Sigmoid colon (tissue), 7 donors: Measurements from ENCODE around the gene RTKN2. TPM values are rescaled to one million over a fixed set of nuclear protein-coding genes. Genes with fewer than 3 reads are reported as not detected.

Experiments used
- DNase-seq: peaks from one replicate; pipeline ENCODE4 v3.0.0-alpha.2; 2019
- H3K27ac ChIP-seq, 4 donors: fragments of 200-600 bp; sonication (generic); one replicate each; pipeline ENCODE4 v1.5.1; 2016 to 2019; ENCODE audit warnings: mild to moderate bottlenecking in 1 of 4
- H3K27me3 ChIP-seq, 3 donors: fragments of 200-600 bp; sonication (generic); one replicate each; pipeline ENCODE4 v1.5.1; 2019; ENCODE audit warnings: mild to moderate bottlenecking in 1 of 3
- H3K36me3 ChIP-seq, 4 donors: fragments of 200-600 bp; sonication (generic); one replicate each; pipeline ENCODE4 v1.5.1; 2016 to 2019
- H3K4me1 ChIP-seq, 4 donors: fragments of 200-600 bp; sonication (generic); one replicate each; pipeline ENCODE4 v1.5.1; 2017 to 2019
- H3K4me3 ChIP-seq, 4 donors: fragments of 200-600 bp; sonication (generic); one replicate each; pipeline ENCODE4 v1.5.1; 2017 to 2019; ENCODE audit warnings: mild to moderate bottlenecking in 2 of 4, moderate library complexity in 1 of 4
- H3K9me3 ChIP-seq, 4 donors: fragments of 200-600 bp in 3 of 4; sonication (generic) in 3 of 4; one replicate each; pipeline versions ENCODE4 v1.5.1 to v1.6.1; 2013 to 2019
- EP300 ChIP-seq, 4 donors: sonication (generic); formaldehyde crosslinking; IDR thresholded peaks; one replicate each; pipeline ENCODE4 v1.6.1; 2017; ENCODE audit warnings: antibody characterized with exemption in 4 of 4
- POLR2A ChIP-seq, 2 donors: fragments of 450-650 bp; IDR thresholded peaks; one replicate each; pipeline ENCODE4 v1.6.1; 2016; ENCODE audit warnings: antibody characterized with exemption in 2 of 2, mild to moderate bottlenecking in 2 of 2, moderate library complexity in 2 of 2
- POLR2AphosphoS5 ChIP-seq, 4 donors: sonication (generic); formaldehyde crosslinking; IDR thresholded peaks; one replicate each; pipeline ENCODE4 v1.6.1; 2017; ENCODE audit warnings: antibody characterized with exemption in 4 of 4
- WGBS, 2 donors: extraction: QIAGEN DNeasy Blood & Tissue Kit; methylation state at CpG; one replicate each; pipeline ENCODE4 v1.1.7; 2013; 5-methylcytosine and 5-hydroxymethylcytosine counted together
- intact Hi-C: fragments of 100-400 bp; cut with DNase I; formaldehyde crosslinking; loops from one replicate; pipeline ENCODE4 v1.15.1; 2023
- polyA plus RNA-seq, 3 donors: library from polyadenylated mRNA; stranded (reverse); fragments of 200-250 nt; gene quantifications; one replicate each; pipeline ENCODE4 v1.2.3, GENCODE V29; 2013
- total RNA-seq, 4 donors: library from RNA; depleted of rRNA; stranded (reverse); fragments of >200 nt; gene quantifications; one replicate each; pipeline ENCODE4 v1.1.0, GENCODE V29; 2016
- TF ChIP-seq, protein P1 (sequence below), 4 experiments: fragments of 450-650 bp in 3 of 4; fragments of 200-600 bp in 1 of 4; IDR thresholded peaks; one replicate each; pipeline ENCODE4 v1.5.1; 2016 to 2019; ENCODE audit warnings: antibody characterized with exemption in 4 of 4, mild to moderate bottlenecking in 3 of 4, moderate library complexity in 2 of 4
- donor health status: healthy with polysubstance abuse.
- donor health status: Bipolar disorder and iron deficiency.
- donor health status: healthy.

The RTKN2 gene
- total and polyA plus RNA-seq, 7 donors: 0.60 to 2.0 (median 1.2) TPM; not detected in 4

- intact Hi-C loops: no loop called here
- H3K27me3 ChIP-seq: no peaks in the 10 kb centered on the region
- H3K27ac ChIP-seq: no peak overlapping the region
- no peaks in the 10 kb centered on the region for H3K9me3 ChIP-seq
- H3K4me1 ChIP-seq: no peaks in the 10 kb centered on the region
- TF ChIP-seq POLR2AphosphoS5 (IDR thresholded peaks at IDR 0.05): no peak
- TF ChIP-seq, protein P1, sequence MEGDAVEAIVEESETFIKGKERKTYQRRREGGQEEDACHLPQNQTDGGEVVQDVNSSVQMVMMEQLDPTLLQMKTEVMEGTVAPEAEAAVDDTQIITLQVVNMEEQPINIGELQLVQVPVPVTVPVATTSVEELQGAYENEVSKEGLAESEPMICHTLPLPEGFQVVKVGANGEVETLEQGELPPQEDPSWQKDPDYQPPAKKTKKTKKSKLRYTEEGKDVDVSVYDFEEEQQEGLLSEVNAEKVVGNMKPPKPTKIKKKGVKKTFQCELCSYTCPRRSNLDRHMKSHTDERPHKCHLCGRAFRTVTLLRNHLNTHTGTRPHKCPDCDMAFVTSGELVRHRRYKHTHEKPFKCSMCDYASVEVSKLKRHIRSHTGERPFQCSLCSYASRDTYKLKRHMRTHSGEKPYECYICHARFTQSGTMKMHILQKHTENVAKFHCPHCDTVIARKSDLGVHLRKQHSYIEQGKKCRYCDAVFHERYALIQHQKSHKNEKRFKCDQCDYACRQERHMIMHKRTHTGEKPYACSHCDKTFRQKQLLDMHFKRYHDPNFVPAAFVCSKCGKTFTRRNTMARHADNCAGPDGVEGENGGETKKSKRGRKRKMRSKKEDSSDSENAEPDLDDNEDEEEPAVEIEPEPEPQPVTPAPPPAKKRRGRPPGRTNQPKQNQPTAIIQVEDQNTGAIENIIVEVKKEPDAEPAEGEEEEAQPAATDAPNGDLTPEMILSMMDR (IDR thresholded peaks at IDR 0.05): no peak
- TF ChIP-seq POLR2A (IDR thresholded peaks at IDR 0.05): no peak
- TF ChIP-seq EP300 (IDR thresholded peaks at IDR 0.05): no peak
- DNase-seq: no peak
- 22 to 75% methylated on average over 2 of the region's 2 CpGs for whole genome bisulfite sequencing, 2 donors
- H3K36me3 ChIP-seq: no peaks in the 10 kb centered on the region
- no peak overlapping the region for H3K4me3 ChIP-seq
Measured at GRCh38 chr10:62154231-62154630, 114.4 kb downstream of the RTKN2 start.

GRCh38 chr10:62153191-62153590 is 115.5 kb downstream of the RTKN2 start:
- no peaks in the 10 kb centered on the region for H3K9me3 ChIP-seq
- no peak overlapping the region for H3K4me3 ChIP-seq
- DNase-seq: no peak
- H3K27ac ChIP-seq: no peak overlapping the region
- no peaks in the 10 kb centered on the region for H3K27me3 ChIP-seq
- TF ChIP-seq POLR2A (IDR thresholded peaks at IDR 0.05) (no peak), POLR2AphosphoS5 (IDR thresholded peaks at IDR 0.05) (no peak), EP300 (IDR thresholded peaks at IDR 0.05) (no peak)
- TF ChIP-seq, protein P1 (IDR thresholded peaks at IDR 0.05): no peak
- no peaks in the 10 kb centered on the region for H3K36me3 ChIP-seq
- H3K4me1 ChIP-seq: no peaks in the 10 kb centered on the region
- intact Hi-C loops: no loop called here
- WGBS, 2 donors: 90 to 94% methylated on average over 1 of the region's 1 CpG

DNA sequence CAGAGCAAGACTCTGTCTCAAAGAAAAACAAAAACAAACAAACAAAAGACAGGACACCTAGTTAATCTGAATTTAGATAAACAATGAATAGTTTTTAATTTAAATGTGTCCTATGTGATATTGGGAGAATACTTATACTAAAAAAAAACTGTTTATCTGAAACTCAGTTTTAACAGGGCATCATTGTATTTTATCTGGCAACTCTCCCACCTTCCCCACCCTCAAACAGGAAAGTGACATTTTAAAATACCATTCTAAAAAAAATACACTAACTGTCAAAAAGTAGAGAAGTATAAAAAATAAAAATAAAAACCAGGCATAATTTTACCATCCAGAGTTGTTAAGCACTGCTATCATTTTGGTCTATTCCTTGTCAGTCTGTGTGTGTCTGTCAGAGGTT is 119.0 kb downstream of the RTKN2 start:
- Histone ChIP-seq H3K36me3 (no peaks in the 10 kb centered on the region), H3K27ac (no peak overlapping the region), H3K27me3 (no peaks in the 10 kb centered on the region), H3K9me3 (no peaks in the 10 kb centered on the region), H3K4me3 (no peak overlapping the region), H3K4me1 (no peaks in the 10 kb centered on the region)
- TF ChIP-seq POLR2A (IDR thresholded peaks at IDR 0.05) (no peak), POLR2AphosphoS5 (IDR thresholded peaks at IDR 0.05) (no peak), EP300 (IDR thresholded peaks at IDR 0.05) (no peak)
- TF ChIP-seq, protein P1 (IDR thresholded peaks at IDR 0.05): no peak
- no peak for DNase-seq
- intact Hi-C loops: no loop called here

DNA sequence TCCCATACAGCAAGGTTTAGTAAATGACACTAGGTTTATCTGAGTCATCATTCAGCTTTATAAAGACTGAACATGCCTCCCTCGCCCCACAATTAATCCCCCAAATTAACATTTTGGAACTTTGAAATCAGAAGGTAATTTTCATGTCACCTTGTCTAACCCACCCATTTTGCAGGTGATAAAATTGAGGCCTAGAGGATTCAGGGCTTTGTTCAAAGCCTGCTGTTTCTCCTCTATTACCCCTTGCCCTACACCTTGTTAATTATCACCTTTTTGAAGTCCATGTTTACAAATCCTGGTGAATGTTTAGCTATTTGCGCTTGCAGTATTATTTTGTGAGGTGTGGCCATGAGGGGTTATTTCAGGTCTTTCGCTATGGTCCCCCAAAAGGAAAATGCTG is 120.5 kb downstream of the RTKN2 start:
- H3K27ac ChIP-seq: no peak overlapping the region
- DNase-seq: no peak
- H3K4me3 ChIP-seq: no peak overlapping the region
- intact Hi-C loops: no loop called here
- no peaks in the 10 kb centered on the region for H3K4me1 ChIP-seq
- H3K27me3 ChIP-seq: no peaks in the 10 kb centered on the region
- 60 to 94% methylated on average over 3 of the region's 3 CpGs for WGBS, 2 donors
- H3K9me3 ChIP-seq: no peaks in the 10 kb centered on the region
- no peak for TF ChIP-seq POLR2AphosphoS5 (IDR thresholded peaks at IDR 0.05)
- TF ChIP-seq, protein P1 (IDR thresholded peaks at IDR 0.05): no peak
- TF ChIP-seq EP300 (IDR thresholded peaks at IDR 0.05): no peak
- TF ChIP-seq POLR2A (IDR thresholded peaks at IDR 0.05): no peak
- no peaks in the 10 kb centered on the region for H3K36me3 ChIP-seq

GRCh38 chr10:62147425-62147824 is 121.2 kb downstream of the RTKN2 start:
- Histone ChIP-seq H3K4me1 (no peaks in the 10 kb centered on the region), H3K27me3 (no peaks in the 10 kb centered on the region), H3K36me3 (no peaks in the 10 kb centered on the region), H3K27ac (no peak overlapping the region), H3K4me3 (no peak overlapping the region), H3K9me3 (peaks cover 0 to 2% (median 0%) of the 10 kb centered on the region in 4 donors)
- no peak for TF ChIP-seq POLR2A (IDR thresholded peaks at IDR 0.05)
- TF ChIP-seq, protein P1 (IDR thresholded peaks at IDR 0.05): no peak
- TF ChIP-seq POLR2AphosphoS5 (IDR thresholded peaks at IDR 0.05): no peak
- TF ChIP-seq EP300 (IDR thresholded peaks at IDR 0.05): no peak
- no peak for DNase-seq
- intact Hi-C loops: no loop called here
- 95 to 96% methylated on average over 4 of the region's 4 CpGs for WGBS, 2 donors
